HUES48 (cell line): Measurements from ENCODE around the gene PNMA6E.
"Not testable (repeated sequence)": the region's sequence is repeated elsewhere in the genome, so short reads cannot be mapped to it uniquely, and the experiment has no call there.

Experiments used
- H3K27ac ChIP-seq: one replicate; pipeline ENCODE4 v1.7.0; 2013; ENCODE audit warnings: low read depth, low read length, inconsistent platforms
- H3K27me3 ChIP-seq: 2 replicates; pipeline ENCODE4 v1.6.1; 2013; ENCODE audit warnings: mild to moderate bottlenecking, low read length; ENCODE audit not compliant: control insufficient read depth, insufficient read depth
- H3K36me3 ChIP-seq: 2 replicates; pipeline ENCODE4 v1.6.1; 2013; ENCODE audit warnings: low read length; ENCODE audit not compliant: control insufficient read depth, insufficient read depth
- H3K4me1 ChIP-seq: 2 replicates; pipeline ENCODE4 v1.6.1; 2013; ENCODE audit warnings: mild to moderate bottlenecking, low read length; ENCODE audit not compliant: control insufficient read depth, insufficient read depth
- H3K4me3 ChIP-seq: 2 replicates; pipeline ENCODE4 v1.5.1; 2013; ENCODE audit warnings: mild to moderate bottlenecking, low read depth, low read length
- H3K9ac ChIP-seq: 2 replicates; pipeline ENCODE4 v1.6.1; 2013; ENCODE audit warnings: mild to moderate bottlenecking, low read depth, low read length, moderate library complexity
- H3K9me3 ChIP-seq: 2 replicates; pipeline ENCODE4 v1.6.1; 2013; ENCODE audit warnings: low read length; ENCODE audit not compliant: control insufficient read depth, insufficient read depth

Gene PNMA6E

GRCh38 chrX:153407736-153408135 lies 6.6 kb upstream of the PNMA6E start:
- H3K27me3 ChIP-seq, result peaks cover 23% of the 10 kb centered on the region
- no peak overlapping the region for H3K9ac ChIP-seq

GRCh38 chrX:153406903-153407302 lies 5.8 kb upstream of the PNMA6E start:
- Histone ChIP-seq H3K27me3 (peaks cover 16% of the 10 kb centered on the region), H3K4me1 (no peaks in the 10 kb centered on the region), H3K9me3 (peaks cover 28% of the 10 kb centered on the region), H3K36me3 (no peaks in the 10 kb centered on the region), H3K27ac (no peak overlapping the region), H3K4me3 (no peak overlapping the region), H3K9ac (no peak overlapping the region)

More at GRCh38 chrX:153407736-153408135, 6.6 kb upstream of the PNMA6E start:
- Histone ChIP-seq H3K4me3 (no peak overlapping the region), H3K36me3 (no peaks in the 10 kb centered on the region), H3K4me1 (no peaks in the 10 kb centered on the region), H3K9me3 (peaks cover 30% of the 10 kb centered on the region), H3K27ac (no peak overlapping the region)

GRCh38 chrX:153406011-153406410 lies 4.9 kb upstream of the PNMA6E start:
- Histone ChIP-seq H3K36me3 (no peaks in the 10 kb centered on the region), H3K27me3 (peaks cover 8% of the 10 kb centered on the region), H3K4me3 (no peak overlapping the region), H3K9me3 (peaks cover 34% of the 10 kb centered on the region), H3K9ac (no peak overlapping the region), H3K27ac (no peak overlapping the region), H3K4me1 (no peaks in the 10 kb centered on the region)

GRCh38 chrX:153405426-153405825 lies 4.3 kb upstream of the PNMA6E start:
- Histone ChIP-seq H3K27ac (no peak overlapping the region), H3K27me3 (peaks cover 2% of the 10 kb centered on the region; the same call in 1 of the 2 replicates), H3K4me1 (no peaks in the 10 kb centered on the region), H3K4me3 (no peak overlapping the region), H3K36me3 (no peaks in the 10 kb centered on the region), H3K9me3 (peaks cover 34% of the 10 kb centered on the region), H3K9ac (no peak overlapping the region)

GRCh38 chrX:153404333-153404732 lies 3.2 kb upstream of the PNMA6E start:
- H3K4me1 ChIP-seq, H3K9ac ChIP-seq, H3K27me3 ChIP-seq, H3K27ac ChIP-seq, H3K36me3 ChIP-seq, H3K4me3 ChIP-seq: not testable (repeated sequence)
- H3K9me3 ChIP-seq, result peaks cover 43% of the 10 kb centered on the region

GRCh38 chrX:153400146-153401132 lies 711 bp downstream of the PNMA6E start:
- Histone ChIP-seq H3K36me3 (no peaks in the 10 kb centered on the region), H3K9ac (no peak overlapping the region), H3K27ac (no peak overlapping the region), H3K4me3 (no peak overlapping the region), H3K9me3 (peaks cover 38% of the 10 kb centered on the region), H3K27me3 (no peaks in the 10 kb centered on the region), H3K4me1 (no peaks in the 10 kb centered on the region)

GRCh38 chrX:153398275-153398960 lies 2.7 kb downstream of the PNMA6E start:
- peaks cover 38% of the 10 kb centered on the region for H3K9me3 ChIP-seq
- H3K4me3 ChIP-seq, result no peak overlapping the region
- no peaks in the 10 kb centered on the region for H3K36me3 ChIP-seq
- H3K27me3 ChIP-seq, result no peaks in the 10 kb centered on the region
- no peak overlapping the region for H3K9ac ChIP-seq
- no peak overlapping the region for H3K27ac ChIP-seq
- H3K4me1 ChIP-seq, result no peaks in the 10 kb centered on the region

GRCh38 chrX:153397256-153397960 lies 3.7 kb downstream of the PNMA6E start:
- Histone ChIP-seq H3K9me3 (peaks cover 44% of the 10 kb centered on the region), H3K4me1 (no peaks in the 10 kb centered on the region)

GRCh38 chrX:153396320-153397195 lies 4.6 kb downstream of the PNMA6E start:
- Histone ChIP-seq H3K4me3 (no peak overlapping the region), H3K9ac (no peak overlapping the region), H3K27me3 (no peaks in the 10 kb centered on the region), H3K9me3 (peaks cover 49% of the 10 kb centered on the region), H3K27ac (no peak overlapping the region), H3K36me3 (no peaks in the 10 kb centered on the region), H3K4me1 (no peaks in the 10 kb centered on the region)

More at GRCh38 chrX:153397256-153397960, 3.7 kb downstream of the PNMA6E start:
- Histone ChIP-seq H3K9ac (no peak overlapping the region), H3K27ac (no peak overlapping the region), H3K4me3 (no peak overlapping the region), H3K36me3 (no peaks in the 10 kb centered on the region), H3K27me3 (no peaks in the 10 kb centered on the region)
